ENCODE data around the gene TNK2. TPM values are rescaled to one million over a fixed set of nuclear protein-coding genes. Genes with fewer than 3 reads are reported as not detected.

Gene TNK2
- total RNA-seq, 1 experiment from 2014 or later = 72.3 TPM

DNA sequence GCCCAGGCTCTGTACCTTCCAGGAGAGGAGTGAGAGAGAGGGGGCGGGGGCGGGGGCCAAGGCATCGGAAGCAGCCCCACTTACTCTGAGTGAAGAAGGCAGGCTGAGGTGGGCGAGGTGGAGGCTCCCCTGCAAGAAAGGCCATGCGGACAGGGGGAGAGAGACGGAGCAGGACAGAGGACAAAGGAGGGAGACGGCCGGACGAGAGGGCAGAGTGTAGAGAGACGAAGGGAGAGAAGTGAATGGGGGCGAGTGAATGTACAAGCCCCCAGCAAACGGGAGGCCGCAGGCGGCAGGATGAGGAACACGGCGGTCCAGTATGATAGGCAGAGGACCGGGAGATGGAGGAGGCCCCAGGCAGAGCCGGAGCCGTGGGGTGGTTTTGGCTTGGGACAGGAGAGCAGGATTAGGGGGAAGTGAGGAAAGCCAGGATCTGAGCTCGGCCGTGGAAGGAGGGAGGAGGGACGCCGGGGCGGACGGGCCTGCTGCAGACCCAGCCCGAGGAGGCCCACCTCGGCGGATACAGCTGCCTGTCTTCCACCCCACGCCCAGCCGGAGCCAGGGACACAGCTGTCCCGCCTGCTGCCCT lies 38.8 kb downstream of the TNK2 start:
- Histone ChIP-seq H3K36me3 (ENCODE audit: control insufficient read depth, insufficient read depth, low read length) (no peaks in the 10 kb centered on the region; the same call in 1 of the 2 replicates), H3K27me3 (ENCODE audit: control insufficient read depth, insufficient read depth, low read length) (no peaks in the 10 kb centered on the region), H3K9me3 (ENCODE audit: control insufficient read depth, insufficient read depth, low read depth, low read length) (no peaks in the 10 kb centered on the region), H3K4me3 (ENCODE audit: low read depth in 2 of 2, low read length in 2 of 2) (no peak overlapping the region), H3K27ac (ENCODE audit: low read length) (no peak overlapping the region), H3K4me1 (ENCODE audit: control insufficient read depth, insufficient read depth, low read length) (peaks cover 5% of the 10 kb centered on the region; the same call in 1 of the 2 replicates)
- ChIA-PET POLR2A (no interaction called here), CTCF (interaction anchor here (0.5 to 1.0 kb wide), 2 partner anchors 8 to 25 kb away, joined by 6 read pairs; no protein-coding TSS in a partner anchor)
- in situ Hi-C loops (cut with HindIII; ENCODE audit: low pct_unique_long_range_greater_than_20kb, low sequenced_read_pairs) (no loop called here), intact Hi-C loops (cut with micrococcal nuclease; ENCODE audit: unreplicated experiment) (no loop called here)
- no TSS peak for BruUV-seq (replicated peaks)
- DNase-seq (ENCODE audit: low read depth, low spot score) (no peak), ATAC-seq (no peak)
- TF ChIP-seq POLR2AphosphoS5 (IDR thresholded peaks at IDR 0.05; ENCODE audit: low read depth, low read length) (no peak), TCF7L2 (IDR thresholded peaks at IDR 0.05; ENCODE audit: low read depth, low read length) (no peak), SIN3A (IDR thresholded peaks at IDR 0.05; ENCODE audit: borderline replicate concordance, insufficient read depth, low read depth, low read length) (no peak)
- TF ChIP-seq, protein P1, sequence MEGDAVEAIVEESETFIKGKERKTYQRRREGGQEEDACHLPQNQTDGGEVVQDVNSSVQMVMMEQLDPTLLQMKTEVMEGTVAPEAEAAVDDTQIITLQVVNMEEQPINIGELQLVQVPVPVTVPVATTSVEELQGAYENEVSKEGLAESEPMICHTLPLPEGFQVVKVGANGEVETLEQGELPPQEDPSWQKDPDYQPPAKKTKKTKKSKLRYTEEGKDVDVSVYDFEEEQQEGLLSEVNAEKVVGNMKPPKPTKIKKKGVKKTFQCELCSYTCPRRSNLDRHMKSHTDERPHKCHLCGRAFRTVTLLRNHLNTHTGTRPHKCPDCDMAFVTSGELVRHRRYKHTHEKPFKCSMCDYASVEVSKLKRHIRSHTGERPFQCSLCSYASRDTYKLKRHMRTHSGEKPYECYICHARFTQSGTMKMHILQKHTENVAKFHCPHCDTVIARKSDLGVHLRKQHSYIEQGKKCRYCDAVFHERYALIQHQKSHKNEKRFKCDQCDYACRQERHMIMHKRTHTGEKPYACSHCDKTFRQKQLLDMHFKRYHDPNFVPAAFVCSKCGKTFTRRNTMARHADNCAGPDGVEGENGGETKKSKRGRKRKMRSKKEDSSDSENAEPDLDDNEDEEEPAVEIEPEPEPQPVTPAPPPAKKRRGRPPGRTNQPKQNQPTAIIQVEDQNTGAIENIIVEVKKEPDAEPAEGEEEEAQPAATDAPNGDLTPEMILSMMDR (IDR thresholded peaks at IDR 0.05) = no peak
- TF ChIP-seq, protein P2, sequence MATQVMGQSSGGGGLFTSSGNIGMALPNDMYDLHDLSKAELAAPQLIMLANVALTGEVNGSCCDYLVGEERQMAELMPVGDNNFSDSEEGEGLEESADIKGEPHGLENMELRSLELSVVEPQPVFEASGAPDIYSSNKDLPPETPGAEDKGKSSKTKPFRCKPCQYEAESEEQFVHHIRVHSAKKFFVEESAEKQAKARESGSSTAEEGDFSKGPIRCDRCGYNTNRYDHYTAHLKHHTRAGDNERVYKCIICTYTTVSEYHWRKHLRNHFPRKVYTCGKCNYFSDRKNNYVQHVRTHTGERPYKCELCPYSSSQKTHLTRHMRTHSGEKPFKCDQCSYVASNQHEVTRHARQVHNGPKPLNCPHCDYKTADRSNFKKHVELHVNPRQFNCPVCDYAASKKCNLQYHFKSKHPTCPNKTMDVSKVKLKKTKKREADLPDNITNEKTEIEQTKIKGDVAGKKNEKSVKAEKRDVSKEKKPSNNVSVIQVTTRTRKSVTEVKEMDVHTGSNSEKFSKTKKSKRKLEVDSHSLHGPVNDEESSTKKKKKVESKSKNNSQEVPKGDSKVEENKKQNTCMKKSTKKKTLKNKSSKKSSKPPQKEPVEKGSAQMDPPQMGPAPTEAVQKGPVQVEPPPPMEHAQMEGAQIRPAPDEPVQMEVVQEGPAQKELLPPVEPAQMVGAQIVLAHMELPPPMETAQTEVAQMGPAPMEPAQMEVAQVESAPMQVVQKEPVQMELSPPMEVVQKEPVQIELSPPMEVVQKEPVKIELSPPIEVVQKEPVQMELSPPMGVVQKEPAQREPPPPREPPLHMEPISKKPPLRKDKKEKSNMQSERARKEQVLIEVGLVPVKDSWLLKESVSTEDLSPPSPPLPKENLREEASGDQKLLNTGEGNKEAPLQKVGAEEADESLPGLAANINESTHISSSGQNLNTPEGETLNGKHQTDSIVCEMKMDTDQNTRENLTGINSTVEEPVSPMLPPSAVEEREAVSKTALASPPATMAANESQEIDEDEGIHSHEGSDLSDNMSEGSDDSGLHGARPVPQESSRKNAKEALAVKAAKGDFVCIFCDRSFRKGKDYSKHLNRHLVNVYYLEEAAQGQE (IDR thresholded peaks at IDR 0.05; ENCODE audit: insufficient read depth in 1 of 2, low read depth in 2 of 2, low read length in 1 of 2) = no peak

DNA sequence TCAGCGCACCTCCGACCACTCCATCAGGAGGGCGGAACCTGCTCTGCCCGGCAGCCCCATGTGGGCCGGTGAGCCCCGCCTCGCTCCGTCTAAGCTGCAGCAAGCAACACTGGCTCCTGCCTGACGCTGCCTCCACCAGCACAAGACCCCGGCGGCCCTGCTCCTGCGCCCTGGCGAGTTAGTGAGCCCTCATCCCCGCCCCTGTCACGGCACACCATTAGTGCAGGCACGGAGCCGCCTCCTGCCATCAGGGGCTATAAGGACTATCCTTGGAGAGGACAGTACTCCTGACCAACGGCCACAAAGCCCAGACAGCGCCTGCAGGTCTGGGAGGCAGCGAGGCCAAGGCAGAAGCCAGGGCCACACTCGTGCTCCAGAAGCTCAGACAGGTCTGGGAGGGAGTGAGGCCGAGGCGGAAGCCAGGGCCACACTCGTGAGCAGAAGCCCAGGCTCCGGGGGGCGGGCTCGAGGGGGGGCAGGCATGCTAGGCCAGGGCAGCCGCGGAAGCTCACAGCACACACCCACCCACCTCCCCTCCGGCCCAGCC lies 39.4 kb downstream of the TNK2 start:
- ChIA-PET CTCF (no interaction called here), POLR2A (no interaction called here)
- no peak overlapping the region for H3K27ac ChIP-seq (ENCODE audit: low read length)
- in situ Hi-C loops (cut with HindIII; ENCODE audit: low pct_unique_long_range_greater_than_20kb, low sequenced_read_pairs) = no loop called here
- peaks cover 5% of the 10 kb centered on the region; the same call in 1 of the 2 replicates for H3K4me1 ChIP-seq (ENCODE audit: control insufficient read depth, insufficient read depth, low read length)
- no peak for DNase-seq (ENCODE audit: low read depth, low spot score)
- no peak overlapping the region for H3K4me3 ChIP-seq (ENCODE audit: low read depth in 2 of 2, low read length in 2 of 2)
- H3K36me3 ChIP-seq (ENCODE audit: control insufficient read depth, insufficient read depth, low read length) = no peaks in the 10 kb centered on the region; the same call in 1 of the 2 replicates
- ATAC-seq = 0 out of 2 replicates have a peak, but pooled peaks have one; percentile 16
- H3K9me3 ChIP-seq (ENCODE audit: control insufficient read depth, insufficient read depth, low read depth, low read length) = no peaks in the 10 kb centered on the region
- intact Hi-C loops (cut with micrococcal nuclease; ENCODE audit: unreplicated experiment) = no loop called here
- no peaks in the 10 kb centered on the region for H3K27me3 ChIP-seq (ENCODE audit: control insufficient read depth, insufficient read depth, low read length)
- BruUV-seq (replicated peaks) = no TSS peak
- TF ChIP-seq, protein P1 (IDR thresholded peaks at IDR 0.05) = no peak
- TF ChIP-seq SIN3A (IDR thresholded peaks at IDR 0.05; ENCODE audit: borderline replicate concordance, insufficient read depth, low read depth, low read length) = no peak
- TF ChIP-seq, protein P2 (IDR thresholded peaks at IDR 0.05; ENCODE audit: insufficient read depth in 1 of 2, low read depth in 2 of 2, low read length in 1 of 2) = no peak
- no peak for TF ChIP-seq TCF7L2 (IDR thresholded peaks at IDR 0.05; ENCODE audit: low read depth, low read length)
- TF ChIP-seq POLR2AphosphoS5 (IDR thresholded peaks at IDR 0.05; ENCODE audit: low read depth, low read length) = no peak

Data from Panc1 (cell line).